Measurements from ENCODE around the gene TSPAN5. TPM values are rescaled to one million over a fixed set of nuclear protein-coding genes. Genes with fewer than 3 reads are reported as not detected.

TSPAN5 gene
- total and polyA plus RNA-seq, 5 donors from 2014 or later = 21.2 to 52.7 (median 39.8) TPM

DNA sequence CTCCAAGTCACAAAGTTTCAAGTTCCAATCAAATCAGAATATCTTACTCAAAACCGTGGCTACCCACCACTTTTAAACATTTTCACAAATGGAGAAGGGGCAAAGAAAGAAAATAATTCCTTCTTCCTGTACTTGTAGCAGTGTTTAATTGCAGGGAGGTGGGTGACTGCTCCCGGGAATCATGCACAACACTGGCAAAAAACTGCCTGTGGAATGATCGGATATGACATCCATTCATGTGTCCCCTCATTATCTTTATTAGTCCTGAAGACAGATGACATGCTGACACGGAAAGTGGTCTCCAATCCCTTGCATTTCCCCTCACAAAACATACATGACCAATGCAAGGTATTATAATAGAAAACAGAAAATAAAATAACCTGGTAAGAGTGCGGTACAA, 2.0 kb downstream of the TSPAN5 start:
- Histone ChIP-seq H3K36me3 (ENCODE audit: control insufficient read depth, insufficient read depth, low read length) (no peaks in the 10 kb centered on the region), H3K27me3 (ENCODE audit: control insufficient read depth, insufficient read depth, low read length) (no peaks in the 10 kb centered on the region), H3K4me1 (ENCODE audit: control insufficient read depth, insufficient read depth, low read length, poor library complexity, severe bottlenecking) (peaks cover 62% of the 10 kb centered on the region), H3K27ac (ENCODE audit: insufficient read depth, low read length, poor library complexity, severe bottlenecking) (no peak overlapping the region), H3K4me3 (ENCODE audit: low read depth, low read length) (peak overlapping the region; percentile 95), H3K9me3 (ENCODE audit: control insufficient read depth in 2 of 2, low read length in 2 of 2) (no peaks in the 10 kb centered on the region)
- Mint-ChIP-seq H3K4me1 (peaks cover 38 to 80% (median 62%) of the 10 kb centered on the region in 4 donors), H3K4me3 (peak overlapping the region; percentile 93 to 100 (median 96)), H3K27me3 (no peaks in the 10 kb centered on the region), H3K36me3 (peaks cover 3% of the 10 kb centered on the region), H3K9me3 (no peaks in the 10 kb centered on the region), H3K27ac (peak overlapping the region; percentile 91 to 98 (median 93))
- no peak for DNase-seq
- ATAC-seq (ENCODE audit: low read depth in 2 of 2) = no peak

DNA sequence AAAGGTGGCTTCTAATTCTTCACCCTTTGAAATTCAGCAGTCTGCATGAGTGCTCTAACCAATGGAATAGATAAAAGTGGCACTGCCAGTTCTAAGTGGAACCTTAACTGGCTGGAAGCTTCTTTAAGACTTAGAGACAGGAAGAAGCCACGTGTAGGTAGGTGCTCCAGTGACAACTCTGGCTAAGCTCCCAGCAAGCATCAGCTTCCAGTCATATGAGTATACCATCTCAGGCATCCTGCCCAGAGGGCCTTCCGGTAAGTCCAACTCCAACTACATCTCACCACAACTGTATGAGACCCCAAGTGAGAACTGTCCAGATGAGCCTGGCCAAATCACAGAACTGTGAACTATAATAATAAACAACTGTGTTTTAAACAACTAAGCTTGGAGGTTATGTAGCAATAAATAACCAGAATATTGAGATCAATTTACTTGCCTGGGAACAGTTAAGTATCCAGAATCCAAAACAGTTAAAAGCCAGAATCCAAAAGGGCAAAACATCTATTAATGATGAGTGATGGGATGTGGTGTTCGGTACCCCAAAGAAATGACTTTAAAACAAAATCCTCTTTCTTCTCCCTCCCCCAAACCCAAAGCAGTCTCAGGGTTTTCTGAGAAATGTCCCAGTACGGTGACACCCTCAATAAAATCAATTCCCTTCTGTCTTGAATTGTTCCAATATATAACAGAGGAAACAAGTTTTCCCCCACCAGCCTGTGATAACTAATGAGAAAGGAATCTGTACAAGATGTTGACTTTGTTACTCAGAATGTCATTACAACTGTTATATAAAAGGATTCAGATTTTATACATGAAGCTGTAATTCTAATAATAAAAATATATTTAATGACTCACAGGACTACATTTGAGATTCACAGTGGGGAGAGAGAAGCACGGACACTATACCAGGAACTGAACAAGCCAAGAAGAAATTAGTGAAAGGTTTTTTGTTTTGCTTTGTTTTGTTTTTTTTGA, 4.2 kb downstream of the TSPAN5 start:
- ATAC-seq (ENCODE audit: low read depth in 2 of 2) (no peak), DNase-seq (no peak)
- H3K27me3 ChIP-seq (ENCODE audit: control insufficient read depth, insufficient read depth, low read length) = no peaks in the 10 kb centered on the region
- Mint-ChIP-seq H3K4me1 (peaks cover 21 to 82% (median 65%) of the 10 kb centered on the region in 4 donors), H3K27ac (peak overlapping the region; percentile 63 to 91 (median 79)), H3K36me3 (peaks cover 16% of the 10 kb centered on the region), H3K4me3 (peak overlapping the region; percentile 93 to 100 (median 96)), H3K9me3 (no peaks in the 10 kb centered on the region), H3K27me3 (no peaks in the 10 kb centered on the region)
- H3K36me3 ChIP-seq (ENCODE audit: control insufficient read depth, insufficient read depth, low read length) = no peaks in the 10 kb centered on the region
- peaks cover 40% of the 10 kb centered on the region for H3K4me1 ChIP-seq (ENCODE audit: control insufficient read depth, insufficient read depth, low read length, poor library complexity, severe bottlenecking)
- H3K27ac ChIP-seq (ENCODE audit: insufficient read depth, low read length, poor library complexity, severe bottlenecking) = no peak overlapping the region
- H3K9me3 ChIP-seq (ENCODE audit: control insufficient read depth in 2 of 2, low read length in 2 of 2) = no peaks in the 10 kb centered on the region
- peak overlapping the region; percentile 39 for H3K4me3 ChIP-seq (ENCODE audit: low read depth, low read length)

DNA sequence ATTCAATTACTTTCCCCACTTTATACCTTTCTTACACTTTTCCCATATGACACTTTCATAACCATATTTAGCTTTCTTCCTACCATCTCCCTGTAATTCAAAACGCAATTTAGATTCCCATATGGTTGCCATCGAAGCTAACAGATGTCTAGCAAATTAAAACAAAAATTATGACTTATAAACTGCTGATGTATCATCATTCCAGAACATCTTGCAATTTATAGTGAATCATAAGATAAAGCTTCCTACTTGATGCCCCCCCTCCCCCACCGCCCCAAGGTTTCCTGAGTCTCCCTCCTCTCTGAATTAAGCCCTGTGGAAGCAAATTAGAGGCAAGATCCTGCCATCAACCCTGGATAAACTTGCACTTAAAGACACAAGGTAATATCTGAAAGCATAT, 5.4 kb downstream of the TSPAN5 start:
- H3K4me3 Mint-ChIP-seq = peak overlapping the region in 1 of 4 donors; percentile 93
- no peak overlapping the region for H3K4me3 ChIP-seq (ENCODE audit: low read depth, low read length)
- no peak overlapping the region for H3K27ac ChIP-seq (ENCODE audit: insufficient read depth, low read length, poor library complexity, severe bottlenecking)
- no peaks in the 10 kb centered on the region for H3K27me3 ChIP-seq (ENCODE audit: control insufficient read depth, insufficient read depth, low read length)
- no peak overlapping the region for H3K27ac Mint-ChIP-seq
- H3K4me1 Mint-ChIP-seq = peaks cover 21 to 90% (median 74%) of the 10 kb centered on the region in 4 donors
- no peaks in the 10 kb centered on the region for H3K36me3 ChIP-seq (ENCODE audit: control insufficient read depth, insufficient read depth, low read length)
- H3K4me1 ChIP-seq (ENCODE audit: control insufficient read depth, insufficient read depth, low read length, poor library complexity, severe bottlenecking) = peaks cover 35% of the 10 kb centered on the region
- no peaks in the 10 kb centered on the region for H3K9me3 ChIP-seq (ENCODE audit: control insufficient read depth in 2 of 2, low read length in 2 of 2)
- H3K9me3 Mint-ChIP-seq = no peaks in the 10 kb centered on the region
- no peak for DNase-seq
- no peaks in the 10 kb centered on the region for H3K27me3 Mint-ChIP-seq
- no peak for ATAC-seq (ENCODE audit: low read depth in 2 of 2)
- H3K36me3 Mint-ChIP-seq = peaks cover 16% of the 10 kb centered on the region

GRCh38 chr4:98648602-98649001, 9.8 kb downstream of the TSPAN5 start:
- ATAC-seq (ENCODE audit: low read depth in 2 of 2) (no peak), DNase-seq (no peak)
- H3K4me1 ChIP-seq (ENCODE audit: control insufficient read depth, insufficient read depth, low read length, poor library complexity, severe bottlenecking) = peaks cover 15% of the 10 kb centered on the region
- H3K27ac ChIP-seq (ENCODE audit: insufficient read depth, low read length, poor library complexity, severe bottlenecking) = no peak overlapping the region
- peaks cover 13% of the 10 kb centered on the region for H3K36me3 Mint-ChIP-seq
- H3K36me3 ChIP-seq (ENCODE audit: control insufficient read depth, insufficient read depth, low read length) = no peaks in the 10 kb centered on the region
- H3K27me3 Mint-ChIP-seq = no peaks in the 10 kb centered on the region
- no peaks in the 10 kb centered on the region for H3K9me3 ChIP-seq (ENCODE audit: control insufficient read depth in 2 of 2, low read length in 2 of 2)
- no peaks in the 10 kb centered on the region for H3K9me3 Mint-ChIP-seq
- H3K4me3 ChIP-seq (ENCODE audit: low read depth, low read length) = no peak overlapping the region
- H3K4me3 Mint-ChIP-seq = no peak overlapping the region
- no peaks in the 10 kb centered on the region for H3K27me3 ChIP-seq (ENCODE audit: control insufficient read depth, insufficient read depth, low read length)
- H3K4me1 Mint-ChIP-seq = peaks cover 22 to 87% (median 72%) of the 10 kb centered on the region in 4 donors
- no peak overlapping the region for H3K27ac Mint-ChIP-seq

GRCh38 chr4:98646422-98646821, 12.0 kb downstream of the TSPAN5 start:
- peaks cover 13% of the 10 kb centered on the region for H3K36me3 Mint-ChIP-seq
- peaks cover 20 to 95% (median 75%) of the 10 kb centered on the region in 4 donors for H3K4me1 Mint-ChIP-seq
- DNase-seq (no peak), ATAC-seq (ENCODE audit: low read depth in 2 of 2) (no peak)
- peaks cover 33% of the 10 kb centered on the region for H3K4me1 ChIP-seq (ENCODE audit: control insufficient read depth, insufficient read depth, low read length, poor library complexity, severe bottlenecking)
- no peaks in the 10 kb centered on the region for H3K36me3 ChIP-seq (ENCODE audit: control insufficient read depth, insufficient read depth, low read length)
- no peaks in the 10 kb centered on the region for H3K27me3 ChIP-seq (ENCODE audit: control insufficient read depth, insufficient read depth, low read length)
- no peak overlapping the region for H3K27ac Mint-ChIP-seq
- H3K9me3 ChIP-seq (ENCODE audit: control insufficient read depth in 2 of 2, low read length in 2 of 2) = no peaks in the 10 kb centered on the region
- H3K4me3 Mint-ChIP-seq = peak overlapping the region in 1 of 4 donors; percentile 33
- H3K27ac ChIP-seq (ENCODE audit: insufficient read depth, low read length, poor library complexity, severe bottlenecking) = no peak overlapping the region
- no peak overlapping the region for H3K4me3 ChIP-seq (ENCODE audit: low read depth, low read length)
- no peaks in the 10 kb centered on the region for H3K9me3 Mint-ChIP-seq
- no peaks in the 10 kb centered on the region for H3K27me3 Mint-ChIP-seq

DNA sequence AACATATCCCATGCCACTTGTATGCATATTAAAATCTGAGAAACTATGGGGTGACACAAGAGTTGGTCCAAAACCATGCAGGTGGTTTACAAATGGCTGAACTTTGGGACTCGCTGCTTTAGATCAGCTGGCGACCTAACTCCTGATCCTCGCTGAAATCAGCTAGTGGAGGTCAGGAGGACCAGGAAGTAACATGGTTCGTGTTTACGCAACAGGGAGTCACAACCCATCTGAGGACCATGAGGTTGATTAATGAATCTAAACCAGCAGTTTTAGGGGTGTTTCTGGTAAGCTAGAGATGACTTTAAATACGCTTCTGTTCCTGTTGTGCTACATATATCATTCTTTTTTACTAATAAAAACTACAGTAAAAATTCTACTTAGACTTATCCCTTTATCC, 12.9 kb downstream of the TSPAN5 start:
- no peak overlapping the region for H3K4me3 Mint-ChIP-seq
- Histone ChIP-seq H3K36me3 (ENCODE audit: control insufficient read depth, insufficient read depth, low read length) (no peaks in the 10 kb centered on the region), H3K27me3 (ENCODE audit: control insufficient read depth, insufficient read depth, low read length) (no peaks in the 10 kb centered on the region), H3K27ac (ENCODE audit: insufficient read depth, low read length, poor library complexity, severe bottlenecking) (no peak overlapping the region), H3K4me1 (ENCODE audit: control insufficient read depth, insufficient read depth, low read length, poor library complexity, severe bottlenecking) (peaks cover 35% of the 10 kb centered on the region), H3K9me3 (ENCODE audit: control insufficient read depth in 2 of 2, low read length in 2 of 2) (no peaks in the 10 kb centered on the region), H3K4me3 (ENCODE audit: low read depth, low read length) (no peak overlapping the region)
- no peaks in the 10 kb centered on the region for H3K27me3 Mint-ChIP-seq
- peaks cover 11% of the 10 kb centered on the region for H3K36me3 Mint-ChIP-seq
- DNase-seq (no peak), ATAC-seq (ENCODE audit: low read depth in 2 of 2) (no peak)
- peak overlapping the region in 2 of 3 donors; percentile 28 to 68 for H3K27ac Mint-ChIP-seq
- H3K4me1 Mint-ChIP-seq = peaks cover 20 to 92% (median 75%) of the 10 kb centered on the region in 4 donors
- H3K9me3 Mint-ChIP-seq = no peaks in the 10 kb centered on the region

DNA sequence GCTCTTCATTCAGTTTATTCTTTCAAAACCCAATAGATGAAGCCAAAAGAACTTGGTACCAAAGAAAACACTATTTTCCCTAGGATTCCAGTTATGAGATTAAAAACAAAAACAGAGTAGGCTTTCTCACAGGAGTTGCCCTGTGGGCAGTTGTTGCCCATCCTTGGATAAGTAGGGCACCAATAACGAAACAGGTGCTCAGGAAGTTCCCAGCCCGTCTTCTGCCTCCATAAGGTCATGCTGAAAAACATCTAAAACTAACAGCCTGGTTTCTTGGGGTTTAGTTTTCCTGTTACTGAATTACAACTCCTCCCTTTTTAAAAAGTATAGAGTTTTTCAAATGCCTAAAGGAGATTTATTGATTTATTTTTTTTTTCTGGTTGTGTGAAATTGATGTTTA, 14.7 kb downstream of the TSPAN5 start:
- H3K36me3 Mint-ChIP-seq = no peaks in the 10 kb centered on the region
- H3K4me1 Mint-ChIP-seq = peaks cover 26 to 90% (median 72%) of the 10 kb centered on the region in 4 donors
- H3K4me3 ChIP-seq (ENCODE audit: low read depth, low read length) = peak overlapping the region; percentile 67
- H3K27ac Mint-ChIP-seq = peak overlapping the region; percentile 74 to 86 (median 79)
- no peaks in the 10 kb centered on the region for H3K27me3 Mint-ChIP-seq
- peaks cover 46% of the 10 kb centered on the region for H3K4me1 ChIP-seq (ENCODE audit: control insufficient read depth, insufficient read depth, low read length, poor library complexity, severe bottlenecking)
- no peak for ATAC-seq (ENCODE audit: low read depth in 2 of 2)
- DNase-seq = no peak
- H3K27me3 ChIP-seq (ENCODE audit: control insufficient read depth, insufficient read depth, low read length) = no peaks in the 10 kb centered on the region
- H3K36me3 ChIP-seq (ENCODE audit: control insufficient read depth, insufficient read depth, low read length) = no peaks in the 10 kb centered on the region
- H3K27ac ChIP-seq (ENCODE audit: insufficient read depth, low read length, poor library complexity, severe bottlenecking) = peak overlapping the region; percentile 53
- peak overlapping the region; percentile 75 to 83 (median 82) for H3K4me3 Mint-ChIP-seq
- no peaks in the 10 kb centered on the region for H3K9me3 ChIP-seq (ENCODE audit: control insufficient read depth in 2 of 2, low read length in 2 of 2)
- peaks cover 0 to 2% (median 0%) of the 10 kb centered on the region in 7 donors for H3K9me3 Mint-ChIP-seq

All from CD4-positive, CD25-positive, alpha-beta regulatory T cell (primary cell).